Thoracic aorta (tissue), 2 donors: Measurements from ENCODE around the gene NR3C2. TPM values are rescaled to one million over a fixed set of nuclear protein-coding genes. Genes with fewer than 3 reads are reported as not detected.
A peak's percentile ranks its signal among the peaks of the same experiment; 100 is the strongest.

Experiments used
- ATAC-seq: fragments of 150-250 bp; one replicate; pipeline ENCODE4 v1.8.0; 2017; ENCODE audit warnings: low read depth; ENCODE audit not compliant: insufficient number of reproducible peaks, low FRiP score
- DNase-seq: peaks from one replicate; pipeline ENCODE4 v3.0.0-alpha.2; 2020; ENCODE audit warnings: low spot score
- H3K27ac ChIP-seq, 2 donors: fragments of 200-600 bp; sonication (generic); 1 replicate in 1 of 2; 2 replicates in 1 of 2; pipeline ENCODE4 v1.5.1; 2016; ENCODE audit warnings: mild to moderate bottlenecking in 2 of 2, moderate library complexity in 2 of 2
- H3K27me3 ChIP-seq: fragments of 200-600 bp; sonication (generic); replicated peaks from 2 replicates; pipeline ENCODE4 v1.6.0; 2016; ENCODE audit warnings: mild to moderate bottlenecking; ENCODE audit not compliant: insufficient read depth
- H3K36me3 ChIP-seq: fragments of 200-600 bp; sonication (generic); one replicate; pipeline ENCODE4 v1.5.1; 2016
- H3K4me1 ChIP-seq, 2 donors: fragments of 200-600 bp; sonication (generic); 1 replicate in 1 of 2; 2 replicates in 1 of 2; pipeline versions ENCODE4 v1.5.1 to v1.6.0; 2016; ENCODE audit warnings: low read depth in 2 of 2, mild to moderate bottlenecking in 1 of 2; ENCODE audit not compliant: control insufficient read depth in 1 of 2
- H3K4me3 ChIP-seq: fragments of 200-600 bp; sonication (generic); 2 replicates; pipeline ENCODE4 v1.5.1; 2016; ENCODE audit warnings: mild to moderate bottlenecking
- H3K9me3 ChIP-seq: fragments of 200-600 bp; sonication (generic); 2 replicates; pipeline ENCODE4 v1.5.1; 2016
- total RNA-seq, 2 donors: library from RNA; depleted of rRNA; stranded (reverse); fragments of >200 nt; gene quantifications; one replicate each; pipeline versions ENCODE4 v1.1.0 to v1.2.3, GENCODE V29; 2016
- TF ChIP-seq, protein P1 (sequence below): fragments of 200-600 bp; sonication (generic); IDR thresholded peaks from one replicate; pipeline ENCODE4 v1.5.1; 2019; ENCODE audit warnings: antibody characterized with exemption

The NR3C2 gene
- total RNA-seq, 2 donors from 2014 or later: 11.2 to 18.1 TPM

- DNase-seq: no peak
- H3K27me3 ChIP-seq: no peaks in the 10 kb centered on the region
- no peak for ATAC-seq
- no peaks in the 10 kb centered on the region for H3K36me3 ChIP-seq
- TF ChIP-seq, protein P1, sequence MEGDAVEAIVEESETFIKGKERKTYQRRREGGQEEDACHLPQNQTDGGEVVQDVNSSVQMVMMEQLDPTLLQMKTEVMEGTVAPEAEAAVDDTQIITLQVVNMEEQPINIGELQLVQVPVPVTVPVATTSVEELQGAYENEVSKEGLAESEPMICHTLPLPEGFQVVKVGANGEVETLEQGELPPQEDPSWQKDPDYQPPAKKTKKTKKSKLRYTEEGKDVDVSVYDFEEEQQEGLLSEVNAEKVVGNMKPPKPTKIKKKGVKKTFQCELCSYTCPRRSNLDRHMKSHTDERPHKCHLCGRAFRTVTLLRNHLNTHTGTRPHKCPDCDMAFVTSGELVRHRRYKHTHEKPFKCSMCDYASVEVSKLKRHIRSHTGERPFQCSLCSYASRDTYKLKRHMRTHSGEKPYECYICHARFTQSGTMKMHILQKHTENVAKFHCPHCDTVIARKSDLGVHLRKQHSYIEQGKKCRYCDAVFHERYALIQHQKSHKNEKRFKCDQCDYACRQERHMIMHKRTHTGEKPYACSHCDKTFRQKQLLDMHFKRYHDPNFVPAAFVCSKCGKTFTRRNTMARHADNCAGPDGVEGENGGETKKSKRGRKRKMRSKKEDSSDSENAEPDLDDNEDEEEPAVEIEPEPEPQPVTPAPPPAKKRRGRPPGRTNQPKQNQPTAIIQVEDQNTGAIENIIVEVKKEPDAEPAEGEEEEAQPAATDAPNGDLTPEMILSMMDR: no peak
- peaks cover 6 to 18% of the 10 kb centered on the region in 2 donors for H3K4me1 ChIP-seq
- H3K4me3 ChIP-seq: peak overlapping the region; percentile 42
- no peak overlapping the region for H3K27ac ChIP-seq
- H3K9me3 ChIP-seq: no peaks in the 10 kb centered on the region
Observed at GRCh38 chr4:148447681-148448080, 5.5 kb upstream of the NR3C2 start.

- H3K4me1 ChIP-seq: peaks cover 6 to 25% of the 10 kb centered on the region in 2 donors
- ATAC-seq: no peak
- H3K9me3 ChIP-seq: no peaks in the 10 kb centered on the region
Observed at GRCh38 chr4:148445860-148446330, 3.7 kb upstream of the NR3C2 start.

DNA sequence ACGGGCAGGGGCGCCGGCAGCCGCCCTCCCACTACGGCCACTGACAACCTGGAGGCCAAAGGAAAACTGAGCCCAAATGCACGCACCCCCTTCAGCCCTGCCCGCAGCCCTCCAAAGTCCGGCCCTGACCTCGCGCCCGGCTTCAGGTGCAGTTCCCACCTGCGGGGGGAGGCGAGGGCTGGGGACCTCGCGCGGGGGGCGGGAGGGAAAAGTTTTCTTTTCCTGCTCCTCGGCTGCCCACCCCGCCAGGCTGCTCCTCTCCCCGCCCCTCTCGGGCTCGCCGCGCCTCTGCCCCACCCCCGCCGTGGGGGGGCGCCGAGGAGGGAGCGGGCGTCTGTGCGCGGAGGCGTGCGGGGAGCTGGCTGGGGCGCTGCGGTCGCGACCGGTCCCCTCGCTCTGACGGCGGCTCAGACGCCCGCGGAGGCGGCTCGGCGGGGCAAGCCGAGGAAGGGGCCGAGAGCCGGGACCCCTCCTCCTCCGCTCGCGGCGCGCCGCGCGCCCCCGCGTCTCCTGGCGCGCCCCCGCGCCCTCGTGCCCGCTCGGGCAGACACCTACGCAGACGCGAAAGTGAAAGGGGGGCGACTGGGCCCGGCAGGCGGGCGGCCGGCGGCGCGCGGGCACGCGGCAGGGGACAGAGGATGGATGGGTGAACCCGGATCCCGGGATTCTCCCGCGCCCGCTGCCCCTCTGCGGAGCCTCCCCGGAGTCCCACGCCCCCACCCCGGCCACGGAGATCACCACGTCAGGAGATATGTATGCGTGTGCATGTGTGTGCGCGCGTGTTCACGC is 3.1 kb upstream of the NR3C2 start:
- Histone ChIP-seq H3K4me1 (peaks cover 6 to 32% of the 10 kb centered on the region in 2 donors), H3K36me3 (no peaks in the 10 kb centered on the region), H3K27ac (peak overlapping the region; percentile 33 to 95), H3K27me3 (no peaks in the 10 kb centered on the region), H3K9me3 (no peaks in the 10 kb centered on the region), H3K4me3 (peak overlapping the region; percentile 100)
- TF ChIP-seq, protein P1: no peak
- DNase-seq: no peak
- ATAC-seq: peak; percentile 42

More at GRCh38 chr4:148445860-148446330, 3.7 kb upstream of the NR3C2 start:
- H3K4me3 ChIP-seq: peak overlapping the region; percentile 100
- TF ChIP-seq, protein P1: no peak
- H3K27ac ChIP-seq: peak overlapping the region in 1 of 2 donors; percentile 95
- no peaks in the 10 kb centered on the region for H3K36me3 ChIP-seq
- no peak for DNase-seq
- H3K27me3 ChIP-seq: no peaks in the 10 kb centered on the region

GRCh38 chr4:148444296-148445070 is 2.3 kb upstream of the NR3C2 start:
- TF ChIP-seq, protein P1: no peak
- DNase-seq (no peak), ATAC-seq (no peak)
- Histone ChIP-seq H3K9me3 (no peaks in the 10 kb centered on the region), H3K36me3 (no peaks in the 10 kb centered on the region), H3K27ac (peak overlapping the region; percentile 33 to 95), H3K4me3 (peak overlapping the region; percentile 100), H3K27me3 (no peaks in the 10 kb centered on the region), H3K4me1 (peaks cover 6 to 40% of the 10 kb centered on the region in 2 donors)
